ENCODE results near the gene TLR3.

TLR3 gene

GRCh38 chr4:186105647-186106321 is 36.8 kb downstream of the TLR3 start:
- TF ChIP-seq CTCF (conservative IDR thresholded peaks at IDR 0.05; ENCODE audit: low read depth, low read length) = no peak
- H3K4me2 ChIP-seq = peak overlapping the region; percentile 87
- no peaks in the 10 kb centered on the region for H4K20me1 ChIP-seq (ENCODE audit: insufficient read depth)
- no peak overlapping the region for H3K4me3 ChIP-seq (IDR thresholded peaks at IDR 0.05; ENCODE audit: insufficient read depth, low read depth, low read length)
- H3K4me1 ChIP-seq (ENCODE audit: low read depth, poor library complexity, severe bottlenecking) = peaks cover 24% of the 10 kb centered on the region
- no peaks in the 10 kb centered on the region for H3K27me3 ChIP-seq (ENCODE audit: insufficient read depth, low read depth)
- no peaks in the 10 kb centered on the region for H3K36me3 ChIP-seq (ENCODE audit: insufficient read depth)
- no peaks in the 10 kb centered on the region for H3K79me2 ChIP-seq (ENCODE audit: insufficient read depth, low read depth)
- H2AFZ ChIP-seq (ENCODE audit: low read depth) = peak overlapping the region; percentile 77
- H3K9ac ChIP-seq = peak overlapping the region; percentile 84
- H3K27ac ChIP-seq = peak overlapping the region; percentile 60

DNA sequence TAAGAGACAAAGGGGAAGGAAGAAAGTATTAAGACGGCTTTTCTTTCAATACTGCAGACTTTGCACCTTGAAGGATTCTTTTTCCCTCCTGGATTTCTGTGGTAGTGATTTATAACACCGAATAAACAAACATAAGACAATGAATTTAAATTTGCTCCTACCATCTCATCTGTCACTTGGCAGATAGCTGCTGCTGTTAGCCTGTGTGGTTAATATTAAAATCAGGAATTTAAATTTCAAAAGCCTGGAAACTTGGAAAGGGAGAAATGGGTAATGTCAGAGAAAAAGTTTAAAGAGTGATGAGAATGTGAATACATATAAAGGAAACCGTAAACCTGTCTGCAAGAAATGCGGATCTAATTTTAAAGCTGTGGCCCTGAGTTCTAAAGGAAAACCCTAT is 39.0 kb downstream of the TLR3 start:
- Histone ChIP-seq H3K27ac (no peak overlapping the region), H3K4me2 (no peak overlapping the region), H3K27me3 (ENCODE audit: insufficient read depth, low read depth) (no peaks in the 10 kb centered on the region), H3K36me3 (ENCODE audit: insufficient read depth) (no peaks in the 10 kb centered on the region), H3K9ac (no peak overlapping the region), H3K4me3 (IDR thresholded peaks at IDR 0.05; ENCODE audit: insufficient read depth, low read depth, low read length) (no peak overlapping the region), H4K20me1 (ENCODE audit: insufficient read depth) (no peaks in the 10 kb centered on the region), H3K79me2 (ENCODE audit: insufficient read depth, low read depth) (no peaks in the 10 kb centered on the region), H3K4me1 (ENCODE audit: low read depth, poor library complexity, severe bottlenecking) (peaks cover 24% of the 10 kb centered on the region), H2AFZ (ENCODE audit: low read depth) (no peak overlapping the region)
- no peak for TF ChIP-seq CTCF (conservative IDR thresholded peaks at IDR 0.05; ENCODE audit: low read depth, low read length)

- Histone ChIP-seq H3K4me3 (IDR thresholded peaks at IDR 0.05; ENCODE audit: insufficient read depth, low read depth, low read length) (no peak overlapping the region), H3K79me2 (ENCODE audit: insufficient read depth, low read depth) (no peaks in the 10 kb centered on the region)
These were observed 39.4 kb downstream of the TLR3 start for GRCh38 chr4:186108391-186108790.

DNA sequence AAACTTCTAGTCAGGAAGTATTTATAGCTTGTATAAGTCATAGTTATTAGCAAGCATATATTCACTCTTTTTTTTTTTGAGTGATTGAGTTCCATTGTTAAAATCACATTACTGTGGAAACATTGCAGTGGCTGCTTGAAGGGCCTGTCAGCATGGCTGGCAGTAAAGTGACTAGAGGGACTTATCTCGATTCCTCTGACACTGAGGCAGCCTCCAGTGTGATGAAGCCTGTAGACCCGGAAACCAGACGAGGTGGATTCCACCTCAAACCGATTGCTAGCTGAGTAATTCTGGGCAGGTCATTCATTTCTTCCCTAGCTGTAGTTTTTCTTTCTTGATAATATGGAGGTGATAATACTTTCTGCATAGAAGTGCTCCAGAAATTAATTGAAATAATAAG is 40.3 kb downstream of the TLR3 start:
- Histone ChIP-seq H3K27ac (no peak overlapping the region), H3K36me3 (ENCODE audit: insufficient read depth) (no peaks in the 10 kb centered on the region), H3K79me2 (ENCODE audit: insufficient read depth, low read depth) (no peaks in the 10 kb centered on the region), H3K4me2 (no peak overlapping the region), H3K9ac (no peak overlapping the region), H3K4me3 (IDR thresholded peaks at IDR 0.05; ENCODE audit: insufficient read depth, low read depth, low read length) (no peak overlapping the region), H3K27me3 (ENCODE audit: insufficient read depth, low read depth) (no peaks in the 10 kb centered on the region), H3K4me1 (ENCODE audit: low read depth, poor library complexity, severe bottlenecking) (peaks cover 20% of the 10 kb centered on the region), H4K20me1 (ENCODE audit: insufficient read depth) (no peaks in the 10 kb centered on the region), H2AFZ (ENCODE audit: low read depth) (no peak overlapping the region)
- TF ChIP-seq CTCF (conservative IDR thresholded peaks at IDR 0.05; ENCODE audit: low read depth, low read length) = no peak

More at GRCh38 chr4:186108391-186108790, 39.4 kb downstream of the TLR3 start:
- no peak overlapping the region for H3K27ac ChIP-seq
- no peaks in the 10 kb centered on the region for H3K36me3 ChIP-seq (ENCODE audit: insufficient read depth)
- peaks cover 24% of the 10 kb centered on the region for H3K4me1 ChIP-seq (ENCODE audit: low read depth, poor library complexity, severe bottlenecking)
- H3K9ac ChIP-seq = no peak overlapping the region
- TF ChIP-seq CTCF (conservative IDR thresholded peaks at IDR 0.05; ENCODE audit: low read depth, low read length) = no peak
- no peak overlapping the region for H3K4me2 ChIP-seq
- H3K27me3 ChIP-seq (ENCODE audit: insufficient read depth, low read depth) = no peaks in the 10 kb centered on the region
- H2AFZ ChIP-seq (ENCODE audit: low read depth) = no peak overlapping the region
- no peaks in the 10 kb centered on the region for H4K20me1 ChIP-seq (ENCODE audit: insufficient read depth)
